HG03521 (cell line): Measurements from ENCODE around the gene TKTL1.
A peak's percentile ranks its signal among the peaks of the same experiment; 100 is the strongest.

Experiments used
- ATAC-seq: cut with Tn5 transposase; IDR thresholded peaks from one replicate; pipeline ENCODE4 v1.9.1; 2021; ENCODE audit warnings: mild to moderate bottlenecking, moderate library complexity; ENCODE audit not compliant: unreplicated experiment

Gene TKTL1

GRCh38 chrX:154374313-154375155 lies 78.9 kb downstream of the TKTL1 start, which contains the start of gene FLNA:
FLNA (minus strand) TSS chrX:154374634; CDS start chrX:154371245, 3,389 bp downstream.
- ATAC-seq: no peak

- ATAC-seq: no peak
Measured at GRCh38 chrX:154375156-154375504, 79.5 kb downstream of the TKTL1 start.

DNA sequence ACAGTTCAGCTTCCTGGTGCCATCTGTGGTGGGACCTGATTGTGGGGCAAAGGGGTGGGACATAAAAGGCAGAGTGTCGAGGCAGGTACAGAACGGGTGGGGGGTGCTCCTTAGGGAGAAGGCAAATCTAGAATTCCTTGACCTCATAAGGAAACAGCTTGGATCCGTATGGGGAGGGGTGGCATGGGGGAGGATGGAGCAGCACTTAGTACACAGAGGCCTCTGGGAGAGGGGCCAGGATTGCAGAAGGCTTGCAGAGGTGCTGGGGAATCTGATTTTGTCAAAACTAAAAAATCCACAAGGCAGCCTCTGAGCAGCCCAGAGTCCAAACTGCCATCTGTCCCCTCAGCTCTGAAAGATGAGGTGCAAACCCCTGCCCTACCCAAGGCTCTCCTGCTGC lies 81.2 kb downstream of the TKTL1 start:
- ATAC-seq: no peak

DNA sequence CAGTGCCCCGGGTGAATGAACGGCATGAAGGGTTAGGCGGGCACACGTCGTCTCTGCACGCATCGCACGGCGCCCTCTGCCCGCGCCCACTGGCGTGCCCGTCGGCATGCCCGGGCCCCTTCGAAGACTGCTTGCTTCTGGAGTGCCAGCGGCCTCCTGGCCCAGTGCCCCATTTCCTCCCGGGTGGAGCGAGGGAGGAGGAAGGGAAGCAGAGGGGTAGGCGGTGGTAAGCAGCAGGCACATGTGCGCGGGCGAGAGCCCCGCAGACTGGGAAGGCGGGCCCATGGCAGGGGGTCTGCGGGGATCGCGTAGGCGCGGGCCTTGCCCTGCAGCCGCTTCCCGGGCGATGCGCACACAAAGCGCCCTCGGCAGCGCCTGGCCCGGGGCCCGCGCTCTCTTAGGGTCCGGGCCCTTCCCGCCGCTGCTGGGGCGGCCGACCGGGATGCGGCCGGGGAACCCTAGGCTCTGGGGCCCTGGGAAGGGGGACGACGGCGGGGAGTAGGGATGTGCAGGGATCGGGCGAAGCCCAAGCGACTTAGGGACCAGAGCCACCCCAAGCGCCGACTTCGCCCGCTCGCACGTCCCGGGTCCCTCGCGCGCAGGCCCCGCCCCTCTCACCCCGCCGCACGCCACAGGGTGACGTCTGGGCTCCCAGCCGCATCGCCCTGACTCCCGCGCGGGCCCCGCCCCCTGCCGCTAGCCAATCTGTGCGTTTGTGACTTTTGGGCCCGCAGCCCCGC lies 82.6 kb downstream of the TKTL1 start:
- no peak for ATAC-seq

- peak; percentile 75 for ATAC-seq
Measured at GRCh38 chrX:154378799-154379568, 83.4 kb downstream of the TKTL1 start, which contains the start of gene EMD. EMD (plus strand) TSS chrX:154379295; CDS start chrX:154379485, 190 bp downstream.

GRCh38 chrX:154379569-154379951 lies 84.0 kb downstream of the TKTL1 start:
- no peak for ATAC-seq
